AG04450 (cell line): ENCODE results near the gene ITPK1. TPM values are rescaled to one million over a fixed set of nuclear protein-coding genes. Genes with fewer than 3 reads are reported as not detected.
"Not testable (repeated sequence)": the region's sequence is repeated elsewhere in the genome, so short reads cannot be mapped to it uniquely, and the experiment has no call there.

ENCODE experiments used
- CTCF ChIA-PET: fragments of 300-600, 350-600 bp; formaldehyde crosslinking; extraction: SDS; loops from one replicate; lab custom pipeline; 2022; ENCODE audit warnings: antibody characterized with exemption, inconsistent platforms; lab: Charles Lee
- POLR2A ChIA-PET: fragments of 350-600 bp; formaldehyde crosslinking; extraction: SDS; loops from one replicate; lab custom pipeline; 2021; ENCODE audit warnings: antibody characterized with exemption, inconsistent platforms; lab: Yijun Ruan, JAX
- DNase-seq: peaks from one replicate; pipeline ENCODE4 v3.0.0-alpha.2; 2011; ENCODE audit warnings: low read depth, low spot score
- H3K27ac ChIP-seq: one replicate; pipeline ENCODE4 v1.5.1; 2012; ENCODE audit warnings: low read depth, low read length, control low read depth
- H3K27me3 ChIP-seq: one replicate; pipeline ENCODE4 v1.6.0; 2012; ENCODE audit warnings: low read length; ENCODE audit not compliant: control insufficient read depth, insufficient read depth
- H3K4me3 ChIP-seq: 2 replicates; pipeline ENCODE4 v1.5.1; 2011; ENCODE audit warnings: mild to moderate bottlenecking, low read depth, low read length, control low read depth
- H3K9me3 ChIP-seq: 2 replicates; pipeline ENCODE4 v1.5.1; 2012; ENCODE audit warnings: low read length; ENCODE audit not compliant: control insufficient read depth, insufficient read depth
- polyA plus RNA-seq: library from polyadenylated mRNA; depleted of rRNA; stranded (reverse); fragments of >200 nt; gene quantifications from 2 replicates; pipeline ENCODE4 v1.2.3, GENCODE V29; 2011
- TF ChIP-seq, protein P1 (sequence below): IDR thresholded peaks from 2 replicates; pipeline ENCODE4 v1.5.1; 2011; ENCODE audit warnings: low read depth, low read length, control low read depth, inconsistent platforms

The ITPK1 gene
- polyA plus RNA-seq, 1 experiment, result 13.6 TPM

GRCh38 chr14:93063393-93063792, 52.3 kb downstream of the ITPK1 start:
- Histone ChIP-seq H3K27me3 (no peaks in the 10 kb centered on the region), H3K9me3 (no peaks in the 10 kb centered on the region), H3K4me3 (no peak overlapping the region), H3K27ac (no peak overlapping the region)
- ChIA-PET CTCF (interaction anchor here (2.4 kb wide), 1 partner anchor 50 kb away, joined by 9 read pairs; no protein-coding TSS in a partner anchor), POLR2A (no interaction called here)
- TF ChIP-seq, protein P1, sequence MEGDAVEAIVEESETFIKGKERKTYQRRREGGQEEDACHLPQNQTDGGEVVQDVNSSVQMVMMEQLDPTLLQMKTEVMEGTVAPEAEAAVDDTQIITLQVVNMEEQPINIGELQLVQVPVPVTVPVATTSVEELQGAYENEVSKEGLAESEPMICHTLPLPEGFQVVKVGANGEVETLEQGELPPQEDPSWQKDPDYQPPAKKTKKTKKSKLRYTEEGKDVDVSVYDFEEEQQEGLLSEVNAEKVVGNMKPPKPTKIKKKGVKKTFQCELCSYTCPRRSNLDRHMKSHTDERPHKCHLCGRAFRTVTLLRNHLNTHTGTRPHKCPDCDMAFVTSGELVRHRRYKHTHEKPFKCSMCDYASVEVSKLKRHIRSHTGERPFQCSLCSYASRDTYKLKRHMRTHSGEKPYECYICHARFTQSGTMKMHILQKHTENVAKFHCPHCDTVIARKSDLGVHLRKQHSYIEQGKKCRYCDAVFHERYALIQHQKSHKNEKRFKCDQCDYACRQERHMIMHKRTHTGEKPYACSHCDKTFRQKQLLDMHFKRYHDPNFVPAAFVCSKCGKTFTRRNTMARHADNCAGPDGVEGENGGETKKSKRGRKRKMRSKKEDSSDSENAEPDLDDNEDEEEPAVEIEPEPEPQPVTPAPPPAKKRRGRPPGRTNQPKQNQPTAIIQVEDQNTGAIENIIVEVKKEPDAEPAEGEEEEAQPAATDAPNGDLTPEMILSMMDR, result no peak
- no peak for DNase-seq

DNA sequence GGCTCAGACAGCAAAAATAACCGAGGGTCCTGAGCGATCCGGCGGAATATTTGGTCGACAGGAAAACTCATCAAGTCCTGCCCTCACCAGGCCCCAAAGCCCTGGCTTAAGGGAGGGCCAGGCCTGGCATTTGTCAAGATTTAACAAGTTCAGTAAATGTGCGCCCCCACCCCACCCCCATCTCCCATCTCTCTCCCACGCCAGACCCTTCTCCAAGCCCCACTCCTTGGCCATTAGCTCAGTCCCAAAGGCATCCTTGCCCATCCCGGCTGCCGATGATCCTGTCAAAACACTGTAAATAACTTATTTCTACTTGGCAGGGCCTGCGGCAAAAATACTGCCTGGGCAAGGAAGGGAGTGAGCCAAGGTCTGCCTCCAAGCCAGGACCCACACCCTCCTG, 52.8 kb downstream of the ITPK1 start:
- DNase-seq, result no peak
- no peak overlapping the region for H3K4me3 ChIP-seq
- CTCF ChIA-PET, result interaction anchor here (2.4 kb wide), 1 partner anchor 51 kb away, joined by 9 read pairs; no protein-coding TSS in a partner anchor

DNA sequence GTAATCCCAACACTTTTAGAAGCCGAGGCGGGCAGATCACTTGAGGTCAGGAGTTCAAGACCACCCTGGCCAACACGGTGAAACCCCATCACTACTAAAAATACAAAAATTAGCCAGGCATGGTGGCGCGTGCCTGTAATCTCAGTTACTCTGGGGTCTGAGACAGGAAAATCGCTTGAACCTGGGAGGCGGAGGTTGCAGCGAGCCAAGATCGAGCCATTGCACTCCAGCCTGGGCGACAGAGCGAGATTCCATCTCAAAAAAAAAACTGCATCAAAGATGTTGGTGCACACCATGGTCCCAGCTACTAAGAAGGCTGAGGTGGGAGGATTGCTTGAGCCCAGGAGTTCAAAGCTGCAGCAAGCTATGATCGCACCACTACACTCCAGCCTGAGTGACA, 53.7 kb downstream of the ITPK1 start:
- CTCF ChIA-PET, H3K27me3 ChIP-seq, H3K27ac ChIP-seq, H3K9me3 ChIP-seq, DNase-seq, H3K4me3 ChIP-seq, POLR2A ChIA-PET: not testable (repeated sequence)

More for the DNA sequence above, 52.8 kb downstream of the ITPK1 start:
- Histone ChIP-seq H3K27ac (no peak overlapping the region), H3K27me3 (no peaks in the 10 kb centered on the region), H3K9me3 (no peaks in the 10 kb centered on the region; the same call in 1 of the 2 replicates)
- POLR2A ChIA-PET, result no interaction called here
- TF ChIP-seq, protein P1, result no peak

- ChIA-PET POLR2A (no interaction called here), CTCF (no interaction called here)
- Histone ChIP-seq H3K9me3 (no peaks in the 10 kb centered on the region; the same call in 1 of the 2 replicates), H3K4me3 (no peak overlapping the region), H3K27ac (no peak overlapping the region), H3K27me3 (no peaks in the 10 kb centered on the region)
- TF ChIP-seq, protein P1, result no peak
- no peak for DNase-seq
Observed at GRCh38 chr14:93061380-93062012, 54.2 kb downstream of the ITPK1 start.

DNA sequence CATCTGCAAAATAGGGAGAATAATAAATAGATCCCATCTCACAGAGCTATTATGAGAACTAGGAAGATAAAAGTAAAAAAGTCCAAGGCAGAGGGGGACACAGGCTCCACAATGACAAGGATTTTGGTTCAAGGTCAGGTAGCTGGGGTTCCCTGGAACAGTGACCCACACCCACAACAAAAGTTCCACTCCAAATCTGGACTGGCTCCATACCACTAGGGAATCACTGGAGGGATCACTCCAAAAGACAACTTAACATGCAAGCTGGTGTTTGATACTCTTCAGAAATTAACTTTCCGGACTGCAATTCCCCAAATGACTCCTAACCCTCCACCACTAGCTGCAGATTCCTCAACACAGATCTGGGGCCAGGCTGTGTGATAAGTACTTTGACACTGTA, 54.9 kb downstream of the ITPK1 start:
- H3K4me3 ChIP-seq, result no peak overlapping the region
- DNase-seq, result no peak
- no peak overlapping the region for H3K27ac ChIP-seq
- H3K9me3 ChIP-seq, result no peaks in the 10 kb centered on the region; the same call in 1 of the 2 replicates
- ChIA-PET CTCF (interaction anchor here (1.6 kb wide), 1 partner anchor 52 kb away, joined by 6 read pairs; no protein-coding TSS in a partner anchor), POLR2A (no interaction called here)
- TF ChIP-seq, protein P1, result no peak
- H3K27me3 ChIP-seq, result no peaks in the 10 kb centered on the region
